H9 (cell line): ENCODE data around the gene DYNC2LI1. TPM values are rescaled to one million over a fixed set of nuclear protein-coding genes. Genes with fewer than 3 reads are reported as not detected.

Experiments used
- DNase-seq: peaks from one replicate; pipeline ENCODE4 v3.0.0-alpha.2; 2017
- H2AFZ ChIP-seq: one replicate; pipeline ENCODE4 v1.6.1; 2013; ENCODE audit warnings: mild to moderate bottlenecking, low read length, control low read depth, moderate library complexity
- H2AK5ac ChIP-seq: 2 replicates; pipeline ENCODE4 v1.6.1; 2013; ENCODE audit warnings: low read length, control low read depth, mixed read lengths; ENCODE audit not compliant: insufficient read length
- H2BK120ac ChIP-seq: one replicate; pipeline ENCODE4 v1.6.1; 2013; ENCODE audit warnings: low read depth, mild to moderate bottlenecking, low read length, control low read depth, inconsistent platforms; ENCODE audit not compliant: poor library complexity, severe bottlenecking
- H2BK12ac ChIP-seq: 2 replicates; pipeline ENCODE4 v1.6.1; 2013; ENCODE audit warnings: low read length, control low read depth, mixed read lengths, low read depth; ENCODE audit not compliant: insufficient read length
- H2BK15ac ChIP-seq: 2 replicates; pipeline ENCODE4 v1.6.1; 2013; ENCODE audit warnings: low read depth, low read length, control low read depth
- H2BK20ac ChIP-seq: one replicate; pipeline ENCODE4 v1.6.1; 2013; ENCODE audit warnings: low read depth, mild to moderate bottlenecking, low read length, control low read depth, inconsistent platforms; ENCODE audit not compliant: poor library complexity, severe bottlenecking
- H2BK5ac ChIP-seq: 2 replicates; pipeline ENCODE4 v1.6.1; 2013; ENCODE audit warnings: low read length, control low read depth, mixed read lengths; ENCODE audit not compliant: insufficient read length
- H3K14ac ChIP-seq: 2 replicates; pipeline ENCODE4 v1.6.1; 2013; ENCODE audit warnings: low read length, control low read depth; ENCODE audit not compliant: insufficient read depth
- H3K18ac ChIP-seq: 2 replicates; pipeline ENCODE4 v1.6.1; 2013; ENCODE audit warnings: low read depth, mild to moderate bottlenecking, mixed read lengths, low read length, control low read depth; ENCODE audit not compliant: insufficient read length
- H3K23ac ChIP-seq: 2 replicates; pipeline ENCODE4 v1.6.1; 2013; ENCODE audit warnings: low read length, control low read depth, mixed read lengths, low read depth; ENCODE audit not compliant: insufficient read length
- H3K23me2 ChIP-seq: 2 replicates; pipeline ENCODE4 v1.6.1; 2013; ENCODE audit warnings: low read depth, mild to moderate bottlenecking, mixed read lengths, low read length, control low read depth; ENCODE audit not compliant: insufficient read length, poor library complexity, severe bottlenecking
- H3K27ac ChIP-seq: 2 replicates; pipeline ENCODE4 v1.5.1; 2013; ENCODE audit warnings: low read length, control low read depth, mixed read lengths, low read depth; ENCODE audit not compliant: insufficient read length
- H3K27me3 ChIP-seq: 2 replicates; pipeline ENCODE4 v1.6.1; 2013; ENCODE audit warnings: low read length, control low read depth, inconsistent platforms; ENCODE audit not compliant: insufficient read depth
- H3K4ac ChIP-seq: 2 replicates; pipeline ENCODE4 v1.6.1; 2013; ENCODE audit warnings: low read depth, mild to moderate bottlenecking, control low read depth, inconsistent platforms, low read length, moderate library complexity
- H3K4me1 ChIP-seq: 2 replicates; pipeline ENCODE4 v1.6.1; 2013; ENCODE audit warnings: low read length, control low read depth, inconsistent platforms; ENCODE audit not compliant: insufficient read depth
- H3K4me2 ChIP-seq: 2 replicates; pipeline ENCODE4 v1.6.1; 2013; ENCODE audit warnings: low read length, control low read depth, mixed read lengths; ENCODE audit not compliant: insufficient read length, insufficient read depth
- H3K56ac ChIP-seq: 2 replicates; pipeline ENCODE4 v1.6.1; 2013; ENCODE audit warnings: low read depth, mild to moderate bottlenecking, mixed read lengths, low read length, control low read depth; ENCODE audit not compliant: insufficient read length
- H3K79me1 ChIP-seq: 2 replicates; pipeline ENCODE4 v1.6.1; 2013; ENCODE audit warnings: low read depth, mild to moderate bottlenecking, moderate library complexity, low read length, control low read depth, inconsistent platforms; ENCODE audit not compliant: insufficient read depth, poor library complexity, severe bottlenecking
- H3K79me2 ChIP-seq: 2 replicates; pipeline ENCODE4 v1.6.1; 2013; ENCODE audit warnings: low read length, control low read depth, inconsistent platforms; ENCODE audit not compliant: insufficient read depth
- H3K9ac ChIP-seq: 2 replicates; pipeline ENCODE4 v1.6.1; 2013; ENCODE audit warnings: low read length, control low read depth, mixed read lengths; ENCODE audit not compliant: insufficient read length; ENCODE audit errors: extremely low read depth
- H3K9me3 ChIP-seq: one replicate; pipeline ENCODE4 v1.6.1; 2013; ENCODE audit warnings: low read depth, low read length, inconsistent platforms; ENCODE audit not compliant: control insufficient read depth
- H3T11ph ChIP-seq: one replicate; pipeline ENCODE4 v1.6.1; 2013; ENCODE audit warnings: mild to moderate bottlenecking, low read length, control low read depth, inconsistent platforms
- H4K20me1 ChIP-seq: one replicate; pipeline ENCODE4 v1.6.1; 2013; ENCODE audit not compliant: control insufficient read depth, insufficient read length, insufficient read depth
- H4K5ac ChIP-seq: 2 replicates; pipeline ENCODE4 v1.6.1; 2013; ENCODE audit warnings: low read depth, mild to moderate bottlenecking, mixed read lengths, low read length, control low read depth; ENCODE audit not compliant: insufficient read length
- H4K8ac ChIP-seq: replicated peaks from 2 replicates; pipeline ENCODE4 v1.6.1; 2013; ENCODE audit warnings: low read length, control low read depth, mixed read lengths, low read depth; ENCODE audit not compliant: insufficient read length
- H4K91ac ChIP-seq: 2 replicates; pipeline ENCODE4 v1.6.1; 2013; ENCODE audit warnings: low read depth, mild to moderate bottlenecking, moderate library complexity, mixed read lengths, low read length, control low read depth; ENCODE audit not compliant: insufficient read length
- H3K27ac Mint-ChIP-seq, 3 experiments: 2 replicates in 2 of 3; 3 replicates in 1 of 3; pipeline ENCODE4 v1.8.0; 2020 to 2021; ENCODE audit warnings: mixed read lengths in 3 of 3, mild to moderate bottlenecking in 1 of 3, moderate library complexity in 1 of 3
- H3K27me3 Mint-ChIP-seq: 2 replicates; pipeline ENCODE4 v1.8.0; 2021; ENCODE audit warnings: low read depth, mild to moderate bottlenecking, moderate library complexity, mixed read lengths
- H3K36me3 Mint-ChIP-seq, 3 experiments: 2 replicates in 2 of 3; 3 replicates in 1 of 3; pipeline ENCODE4 v1.8.0; 2020 to 2021; ENCODE audit warnings: low read depth in 3 of 3, mixed read lengths in 3 of 3; ENCODE audit not compliant: insufficient read depth in 1 of 3
- H3K4me1 Mint-ChIP-seq, 2 experiments: 2 replicates each; pipeline ENCODE4 v1.8.0; 2020; ENCODE audit warnings: mixed read lengths in 2 of 2
- H3K4me3 Mint-ChIP-seq, 2 experiments: 2 replicates in 1 of 2; 3 replicates in 1 of 2; pipeline ENCODE4 v1.8.0; 2020 to 2021; ENCODE audit warnings: mild to moderate bottlenecking in 2 of 2, mixed read lengths in 2 of 2, moderate library complexity in 1 of 2
- H3K9me3 Mint-ChIP-seq, 2 experiments: 2 replicates in 1 of 2; 3 replicates in 1 of 2; pipeline ENCODE4 v1.8.0; 2020; ENCODE audit warnings: mild to moderate bottlenecking in 2 of 2, mixed read lengths in 2 of 2, moderate library complexity in 1 of 2
- CTCF ChIP-seq: fragments of 200-600 bp; sonication (generic); conservative IDR thresholded peaks from 3 replicates; pipeline ENCODE4 v1.8.0; 2021; ENCODE audit warnings: antibody characterized with exemption, mild to moderate bottlenecking
- WGBS: extraction: QIAGEN DNeasy Blood & Tissue Kit; methylation state at CpG from one replicate; pipeline ENCODE4 v1.1.7; 2013; ENCODE audit warnings: missing lambda C conversion rate, low lambda C conversion rate, mixed read lengths; ENCODE audit not compliant: insufficient read length; ENCODE audit errors: extremely low coverage; 5-methylcytosine and 5-hydroxymethylcytosine counted together
- total RNA-seq: library from RNA; stranded (reverse); gene quantifications from 2 replicates; pipeline ENCODE4 v1.2.1, GENCODE V29; 2021

Gene DYNC2LI1
- total RNA-seq, 1 experiment from 2014 or later = 8.5 TPM

- Histone ChIP-seq H3K4me2 (no peak overlapping the region), H3K9me3 (no peaks in the 10 kb centered on the region), H3K18ac (no peak overlapping the region), H3K79me2 (no peaks in the 10 kb centered on the region), H4K5ac (no peak overlapping the region), H3K56ac (no peak overlapping the region), H3T11ph (no peak overlapping the region), H3K79me1 (no peaks in the 10 kb centered on the region), H3K23ac (no peak overlapping the region), H2BK120ac (no peak overlapping the region), H3K4me1 (no peaks in the 10 kb centered on the region), H3K27me3 (no peaks in the 10 kb centered on the region), H2BK12ac (no peak overlapping the region), H3K14ac (no peak overlapping the region), H3K9ac (no peak overlapping the region), H3K4ac (no peak overlapping the region), H2BK20ac (no peak overlapping the region), H4K91ac (no peak overlapping the region), H4K8ac (no peak overlapping the region), H2BK5ac (no peak overlapping the region), H4K20me1 (no peaks in the 10 kb centered on the region), H2AFZ (no peak overlapping the region), H2AK5ac (no peak overlapping the region), H3K23me2 (no peaks in the 10 kb centered on the region), H3K27ac (no peak overlapping the region), H2BK15ac (no peak overlapping the region)
- TF ChIP-seq CTCF = no peak
- no peaks in the 10 kb centered on the region for H3K36me3 Mint-ChIP-seq
- no peak for DNase-seq
- H3K9me3 Mint-ChIP-seq = no peaks in the 10 kb centered on the region
- no CpG with 5 or more reads among the region's 11 CpGs for WGBS
- H3K27ac Mint-ChIP-seq = no peak overlapping the region
- H3K4me1 Mint-ChIP-seq = peaks cover 7 to 8% of the 10 kb centered on the region in 2 experiments
- no peak overlapping the region for H3K4me3 Mint-ChIP-seq
- no peaks in the 10 kb centered on the region; the same call in none of the 2 replicates for H3K27me3 Mint-ChIP-seq
Measured at GRCh38 chr2:43823751-43824150, 49.9 kb downstream of the DYNC2LI1 start.
